Measurements from ENCODE around the gene QSOX2.

QSOX2 gene

GRCh38 chr9:136285501-136286358 is 40.1 kb upstream of the QSOX2 start:
- Histone ChIP-seq H3K4me1 (ENCODE audit: control extremely low read depth in 1 of 4, control insufficient read depth in 4 of 4, insufficient read depth in 4 of 4, low read length in 3 of 4) (peaks cover 0 to 20% (median 6%) of the 10 kb centered on the region in 4 experiments), H3K36me3 (ENCODE audit: control insufficient read depth in 4 of 4, insufficient read depth in 4 of 4, low read length in 3 of 4) (no peaks in the 10 kb centered on the region), H3K27me3 (replicated peaks in 2 of 5; ENCODE audit: control insufficient read depth in 4 of 5, insufficient read depth in 5 of 5, low read length in 4 of 5) (no peaks in the 10 kb centered on the region), H3K4me3 (ENCODE audit: control insufficient read depth in 1 of 7, extremely low read depth in 1 of 7, insufficient read depth in 4 of 7, low read depth in 2 of 7, low read length in 6 of 7) (no peak overlapping the region), H3K9me3 (ENCODE audit: control extremely low read depth in 1 of 5, control insufficient read depth in 4 of 5, insufficient read depth in 2 of 5, low read depth in 1 of 5, low read length in 4 of 5) (no peaks in the 10 kb centered on the region), H3K27ac (ENCODE audit: insufficient read depth in 1 of 2, low read depth in 1 of 2, low read length in 2 of 2, poor library complexity in 1 of 2, severe bottlenecking in 2 of 2) (no peak overlapping the region)
- WGBS (ENCODE audit: insufficient coverage) = 86% methylated on average over 23 of the region's 28 CpGs
- ChIA-PET CTCF (interaction anchor here (0.8 to 1.5 kb wide), 6 partner anchors 12 to 144 kb away, joined by 3 read pairs; no protein-coding TSS in a partner anchor), POLR2A (no interaction called here)
- no peak for DNase-seq

GRCh38 chr9:136284951-136285350 is 39.3 kb upstream of the QSOX2 start:
- Histone ChIP-seq H3K27me3 (replicated peaks in 2 of 5; ENCODE audit: control insufficient read depth in 4 of 5, insufficient read depth in 5 of 5, low read length in 4 of 5) (no peaks in the 10 kb centered on the region), H3K27ac (ENCODE audit: insufficient read depth in 1 of 2, low read depth in 1 of 2, low read length in 2 of 2, poor library complexity in 1 of 2, severe bottlenecking in 2 of 2) (no peak overlapping the region), H3K36me3 (ENCODE audit: control insufficient read depth in 4 of 4, insufficient read depth in 4 of 4, low read length in 3 of 4) (no peaks in the 10 kb centered on the region), H3K9me3 (ENCODE audit: control extremely low read depth in 1 of 5, control insufficient read depth in 4 of 5, insufficient read depth in 2 of 5, low read depth in 1 of 5, low read length in 4 of 5) (no peaks in the 10 kb centered on the region), H3K4me1 (ENCODE audit: control extremely low read depth in 1 of 4, control insufficient read depth in 4 of 4, insufficient read depth in 4 of 4, low read length in 3 of 4) (peaks cover 0 to 20% (median 6%) of the 10 kb centered on the region in 4 experiments), H3K4me3 (ENCODE audit: control insufficient read depth in 1 of 7, extremely low read depth in 1 of 7, insufficient read depth in 4 of 7, low read depth in 2 of 7, low read length in 6 of 7) (no peak overlapping the region)
- ChIA-PET POLR2A (no interaction called here), CTCF (interaction anchor here (0.9 to 3.3 kb wide), 7 partner anchors 9 to 152 kb away, joined by 3 to 16 read pairs (median 3); no protein-coding TSS in a partner anchor)
- DNase-seq = no peak
- 98% methylated on average over 13 of the region's 19 CpGs for WGBS (ENCODE audit: insufficient coverage)

GRCh38 chr9:136284311-136284710 is 38.7 kb upstream of the QSOX2 start:
- Histone ChIP-seq H3K4me3 (ENCODE audit: control insufficient read depth in 1 of 7, extremely low read depth in 1 of 7, insufficient read depth in 4 of 7, low read depth in 2 of 7, low read length in 6 of 7) (no peak overlapping the region), H3K36me3 (ENCODE audit: control insufficient read depth in 4 of 4, insufficient read depth in 4 of 4, low read length in 3 of 4) (no peaks in the 10 kb centered on the region), H3K27ac (ENCODE audit: insufficient read depth in 1 of 2, low read depth in 1 of 2, low read length in 2 of 2, poor library complexity in 1 of 2, severe bottlenecking in 2 of 2) (no peak overlapping the region), H3K9me3 (ENCODE audit: control extremely low read depth in 1 of 5, control insufficient read depth in 4 of 5, insufficient read depth in 2 of 5, low read depth in 1 of 5, low read length in 4 of 5) (no peaks in the 10 kb centered on the region), H3K27me3 (replicated peaks in 2 of 5; ENCODE audit: control insufficient read depth in 4 of 5, insufficient read depth in 5 of 5, low read length in 4 of 5) (peaks cover 0 to 1% (median 0%) of the 10 kb centered on the region in 5 experiments), H3K4me1 (ENCODE audit: control extremely low read depth in 1 of 4, control insufficient read depth in 4 of 4, insufficient read depth in 4 of 4, low read length in 3 of 4) (peaks cover 0 to 20% (median 6%) of the 10 kb centered on the region in 4 experiments)
- no peak for DNase-seq
- ChIA-PET CTCF (interaction anchor here (0.5 to 3.3 kb wide), 12 partner anchors 9 to 164 kb away, joined by 3 to 16 read pairs (median 4); no protein-coding TSS in a partner anchor), POLR2A (no interaction called here)
- WGBS (ENCODE audit: insufficient coverage) = 86% methylated on average over 22 of the region's 22 CpGs

- Histone ChIP-seq H3K36me3 (ENCODE audit: control insufficient read depth in 4 of 4, insufficient read depth in 4 of 4, low read length in 3 of 4) (no peaks in the 10 kb centered on the region), H3K9me3 (ENCODE audit: control extremely low read depth in 1 of 5, control insufficient read depth in 4 of 5, insufficient read depth in 2 of 5, low read depth in 1 of 5, low read length in 4 of 5) (no peaks in the 10 kb centered on the region), H3K27ac (ENCODE audit: insufficient read depth in 1 of 2, low read depth in 1 of 2, low read length in 2 of 2, poor library complexity in 1 of 2, severe bottlenecking in 2 of 2) (no peak overlapping the region), H3K4me1 (ENCODE audit: control extremely low read depth in 1 of 4, control insufficient read depth in 4 of 4, insufficient read depth in 4 of 4, low read length in 3 of 4) (peaks cover 0 to 20% (median 6%) of the 10 kb centered on the region in 4 experiments), H3K27me3 (replicated peaks in 2 of 5; ENCODE audit: control insufficient read depth in 4 of 5, insufficient read depth in 5 of 5, low read length in 4 of 5) (peaks cover 0 to 3% (median 0%) of the 10 kb centered on the region in 5 experiments), H3K4me3 (ENCODE audit: control insufficient read depth in 1 of 7, extremely low read depth in 1 of 7, insufficient read depth in 4 of 7, low read depth in 2 of 7, low read length in 6 of 7) (peak overlapping the region in 2 of 7 experiments; percentile 19 to 55)
- POLR2A ChIA-PET = no interaction called here
- WGBS (ENCODE audit: insufficient coverage) = 17% methylated on average over 22 of the region's 32 CpGs
- CTCF ChIA-PET = interaction anchor here (0.5 to 3.3 kb wide), 18 partner anchors 8 to 163 kb away, joined by 3 to 16 read pairs (median 3); no protein-coding TSS in a partner anchor
- DNase-seq = peak; percentile 78 to 89 (median 87)
Observed at GRCh38 chr9:136283291-136284235, 38.0 kb upstream of the QSOX2 start.

- CTCF ChIA-PET = interaction anchor here (0.9 to 3.3 kb wide), 10 partner anchors 12 to 151 kb away, joined by 3 to 16 read pairs (median 4); no protein-coding TSS in a partner anchor
- 34% methylated on average over 7 of the region's 14 CpGs for WGBS (ENCODE audit: insufficient coverage)
- Histone ChIP-seq H3K27ac (ENCODE audit: insufficient read depth in 1 of 2, low read depth in 1 of 2, low read length in 2 of 2, poor library complexity in 1 of 2, severe bottlenecking in 2 of 2) (no peak overlapping the region), H3K27me3 (replicated peaks in 2 of 5; ENCODE audit: control insufficient read depth in 4 of 5, insufficient read depth in 5 of 5, low read length in 4 of 5) (peaks cover 0 to 3% (median 0%) of the 10 kb centered on the region in 5 experiments), H3K9me3 (ENCODE audit: control extremely low read depth in 1 of 5, control insufficient read depth in 4 of 5, insufficient read depth in 2 of 5, low read depth in 1 of 5, low read length in 4 of 5) (no peaks in the 10 kb centered on the region), H3K4me3 (ENCODE audit: control insufficient read depth in 1 of 7, extremely low read depth in 1 of 7, insufficient read depth in 4 of 7, low read depth in 2 of 7, low read length in 6 of 7) (no peak overlapping the region), H3K4me1 (ENCODE audit: control extremely low read depth in 1 of 4, control insufficient read depth in 4 of 4, insufficient read depth in 4 of 4, low read length in 3 of 4) (peaks cover 0 to 20% (median 6%) of the 10 kb centered on the region in 4 experiments), H3K36me3 (ENCODE audit: control insufficient read depth in 4 of 4, insufficient read depth in 4 of 4, low read length in 3 of 4) (no peaks in the 10 kb centered on the region)
- POLR2A ChIA-PET = no interaction called here
- DNase-seq = peak; percentile 45 to 87 (median 79)
Observed at GRCh38 chr9:136282272-136282861, 36.8 kb upstream of the QSOX2 start.

- H3K27me3 ChIP-seq (replicated peaks in 2 of 5; ENCODE audit: control insufficient read depth in 4 of 5, insufficient read depth in 5 of 5, low read length in 4 of 5) = peaks cover 0 to 3% (median 0%) of the 10 kb centered on the region in 5 experiments
- CTCF ChIA-PET = interaction anchor here (0.8 to 3.3 kb wide), 7 partner anchors 12 to 299 kb away, joined by 3 to 16 read pairs (median 3); no protein-coding TSS in a partner anchor
Observed at GRCh38 chr9:136281421-136282271, 36.0 kb upstream of the QSOX2 start.

More at GRCh38 chr9:136281421-136282271, 36.0 kb upstream of the QSOX2 start:
- no peak for DNase-seq
- Histone ChIP-seq H3K4me3 (ENCODE audit: control insufficient read depth in 1 of 7, extremely low read depth in 1 of 7, insufficient read depth in 4 of 7, low read depth in 2 of 7, low read length in 6 of 7) (no peak overlapping the region), H3K4me1 (ENCODE audit: control extremely low read depth in 1 of 4, control insufficient read depth in 4 of 4, insufficient read depth in 4 of 4, low read length in 3 of 4) (peaks cover 0 to 20% (median 6%) of the 10 kb centered on the region in 4 experiments), H3K9me3 (ENCODE audit: control extremely low read depth in 1 of 5, control insufficient read depth in 4 of 5, insufficient read depth in 2 of 5, low read depth in 1 of 5, low read length in 4 of 5) (no peaks in the 10 kb centered on the region), H3K36me3 (ENCODE audit: control insufficient read depth in 4 of 4, insufficient read depth in 4 of 4, low read length in 3 of 4) (no peaks in the 10 kb centered on the region), H3K27ac (ENCODE audit: insufficient read depth in 1 of 2, low read depth in 1 of 2, low read length in 2 of 2, poor library complexity in 1 of 2, severe bottlenecking in 2 of 2) (no peak overlapping the region)
- 95% methylated on average over 38 of the region's 39 CpGs for WGBS (ENCODE audit: insufficient coverage)
- POLR2A ChIA-PET = no interaction called here
